K562 (cell line): ENCODE measurements around the gene PKLR. TPM values are rescaled to one million over a fixed set of nuclear protein-coding genes. Genes with fewer than 3 reads are reported as not detected.

Source experiments
- AFF4 ChIP-seq: sonication (generic); formaldehyde crosslinking; IDR thresholded peaks from 2 replicates; pipeline ENCODE4 v1.8.0; 2023; ENCODE audit warnings: mild to moderate bottlenecking, missing genetic modification reagents
- BCOR ChIP-seq: fragments of 450-650 bp; IDR thresholded peaks from 2 replicates; pipeline ENCODE4 v1.6.1; 2016
- BMI1 ChIP-seq: fragments of 150-350 bp; IDR thresholded peaks from 2 replicates; pipeline ENCODE4 v1.6.1; 2014; ENCODE audit warnings: low read length
- CTBP1 ChIP-seq: fragments of 450-650 bp; IDR thresholded peaks from 2 replicates; pipeline ENCODE4 v1.6.1; 2016; ENCODE audit warnings: borderline replicate concordance
- DPF2 ChIP-seq: fragments of 450-650 bp; IDR thresholded peaks from 2 replicates; pipeline ENCODE4 v1.6.1; 2016
- EHMT2 ChIP-seq: fragments of 450-650 bp; IDR thresholded peaks from 2 replicates; pipeline ENCODE4 v1.6.1; 2018; ENCODE audit warnings: antibody characterized with exemption
- HCFC1 ChIP-seq: IDR thresholded peaks from 2 replicates; pipeline ENCODE4 v1.6.1; 2012; ENCODE audit warnings: low read depth, low read length, improper control_type of control experiment
- HNRNPUL1 ChIP-seq: fragments of 200-400 bp; formaldehyde crosslinking; IDR thresholded peaks from 2 replicates; pipeline ENCODE4 v1.6.1; 2017; ENCODE audit warnings: low read length
- MYNN ChIP-seq, 2 experiments: sonication (generic); formaldehyde crosslinking in 1 of 2; IDR thresholded peaks; 2 replicates each; pipeline versions ENCODE4 v1.5.0 to v1.6.1; 2016 to 2020; ENCODE audit warnings: antibody characterized with exemption in 1 of 2, missing genetic modification reagents in 1 of 2
- RB1 ChIP-seq: fragments of 450-650 bp; IDR thresholded peaks from 2 replicates; pipeline ENCODE4 v1.6.1; 2017; ENCODE audit warnings: low read depth, mild to moderate bottlenecking
- RBFOX2 ChIP-seq: fragments of 200-400 bp; formaldehyde crosslinking; IDR thresholded peaks from 2 replicates; pipeline ENCODE4 v1.6.1; 2017; ENCODE audit warnings: low read depth, mild to moderate bottlenecking, low read length, moderate library complexity
- RREB1 ChIP-seq: fragments of 250-450 bp; sonication (Bioruptor Pico); IDR thresholded peaks from 2 replicates; pipeline ENCODE4 v1.4.0; 2020
- SMAD2 ChIP-seq: fragments of 150-350 bp; IDR thresholded peaks from 2 replicates; pipeline ENCODE4 v1.6.1; 2014; ENCODE audit warnings: low read depth, mild to moderate bottlenecking, low read length
- STAT5B ChIP-seq: fragments of 250-450 bp; sonication (Bioruptor Pico); IDR thresholded peaks from 2 replicates; pipeline ENCODE4 v1.8.0; 2021; ENCODE audit warnings: mild to moderate bottlenecking, inconsistent platforms
- TAF1 ChIP-seq: IDR thresholded peaks from 2 replicates; pipeline ENCODE4 v1.6.1; 2011; ENCODE audit warnings: mild to moderate bottlenecking, low read length, moderate library complexity; ENCODE audit not compliant: insufficient read depth, control insufficient read depth, severe bottlenecking; ENCODE audit errors: extremely low read depth
- TCF7 ChIP-seq: sonication (generic); IDR thresholded peaks from 2 replicates; pipeline ENCODE4 v1.6.1; 2016; ENCODE audit warnings: antibody characterized with exemption, borderline replicate concordance
- ZEB2 ChIP-seq: fragments of 450-650 bp; IDR thresholded peaks from 2 replicates; pipeline ENCODE4 v1.6.1; 2016
- ZNF316 ChIP-seq: fragments of 450-650 bp; IDR thresholded peaks from 2 replicates; pipeline ENCODE4 v1.6.1; 2016
- ZNF408 ChIP-seq: fragments of 250-450 bp; sonication (Bioruptor Pico); IDR thresholded peaks from 2 replicates; pipeline ENCODE4 v1.4.0; 2020; ENCODE audit warnings: low read depth, mild to moderate bottlenecking, moderate library complexity
- ZNF445 ChIP-seq: fragments of 250-450 bp; sonication (Bioruptor Pico); IDR thresholded peaks from 2 replicates; pipeline ENCODE4 v1.4.0; 2020; ENCODE audit warnings: low read depth, mild to moderate bottlenecking, moderate library complexity
- ZNF668 ChIP-seq: fragments of 250-450 bp; sonication (Bioruptor Pico); IDR thresholded peaks from 2 replicates; pipeline ENCODE4 v1.8.0; 2022; ENCODE audit warnings: mild to moderate bottlenecking, inconsistent platforms
- polyA plus RNA-seq, 8 experiments: library from polyadenylated mRNA; depleted of rRNA in 4 of 8; stranded (reverse) in 5 of 8; unstranded in 3 of 8; fragments of >200 nt; fragmentation: Nextera tagmentation in 2 of 8; fragmentation: Illumina TruSeq in 1 of 8; extraction: Ambion mirVana in 2 of 8; extraction: Trizol in 1 of 8; gene quantifications; 2 replicates each; pipeline versions ENCODE4 v1.2.1 to v1.2.3, GENCODE V29; 2011 to 2014; ENCODE audit warnings: inconsistent platforms in 1 of 8, missing spikeins in 1 of 8
- total RNA-seq, 7 experiments: library from RNA; depleted of rRNA in 6 of 7; stranded (reverse); fragments of >200 nt in 6 of 7; fragmentation: Illumina TruSeq in 2 of 7; extraction: Trizol in 2 of 7; gene quantifications; 2 replicates each; pipeline versions ENCODE4 v1.2.1 to v1.2.3, GENCODE V29; 2011 to 2021; ENCODE audit warnings: low replicate concordance in 1 of 7

PKLR gene
- total and polyA plus RNA-seq, 9 of the 15 experiments (the other 6 are each of a cell fraction or from before 2014, with no cell fraction given) = 10.7 to 78.4 (median 38.2) TPM

GRCh38 chr1:155320661-155321617, 19.7 kb upstream of the PKLR start, which contains the start of gene RUSC1 (continued):
- TF ChIP-seq RB1 = 0 out of 2 replicates have a peak, but pooled peaks have one; percentile 7
- TF ChIP-seq MYNN (IDR thresholded peaks at IDR 0.05) = peak; percentile 78
- no peak for TF ChIP-seq MYNN (CRISPR knock-in tag; IDR thresholded peaks at IDR 0.05)
- no peak for TF ChIP-seq ZEB2
- TF ChIP-seq HCFC1 = no peak
- TF ChIP-seq TAF1 = no peak
- TF ChIP-seq RBFOX2 = peak; percentile 71
- TF ChIP-seq ZNF668 (CRISPR knock-in tag) = no peak
- TF ChIP-seq TCF7 = no peak
- TF ChIP-seq RREB1 (CRISPR knock-in tag) = no peak
- no peak for TF ChIP-seq ZNF316
- no peak for TF ChIP-seq AFF4 (CRISPR knock-in tag)
- no peak for TF ChIP-seq ZNF408
- TF ChIP-seq STAT5B (CRISPR knock-in tag) = no peak
- no peak for TF ChIP-seq ZNF445 (CRISPR knock-in tag)
- no peak for TF ChIP-seq BMI1
- TF ChIP-seq HNRNPUL1 = no peak
- TF ChIP-seq CTBP1 = 0 out of 2 replicates have a peak, but pooled peaks have one; percentile 20
- TF ChIP-seq SMAD2 = no peak
- no peak for TF ChIP-seq BCOR
- no peak for TF ChIP-seq DPF2
- no peak for TF ChIP-seq EHMT2
